ENCODE measurements around the gene RELN. TPM values are rescaled to one million over a fixed set of nuclear protein-coding genes. Genes with fewer than 3 reads are reported as not detected.

The RELN gene
- polyA plus RNA-seq, 1 donor (not counting 4 experiments of a cell fraction or from before 2014, with no cell fraction given), result not detected

GRCh38 chr7:104029765-104030164 lies 40.3 kb upstream of the RELN start:
- Histone ChIP-seq H4K20me1 (ENCODE audit: control insufficient read depth, extremely low read depth, insufficient read depth, low read length) (no peaks in the 10 kb centered on the region), H3K4me1 (ENCODE audit: control insufficient read depth, extremely low read depth, insufficient read depth, low read length) (no peaks in the 10 kb centered on the region), H3K9me3 (ENCODE audit: control insufficient read depth, low read depth, low read length) (no peaks in the 10 kb centered on the region), H2AFZ (ENCODE audit: control insufficient read depth, low read length) (no peak overlapping the region), H3K9me1 (ENCODE audit: control insufficient read depth, extremely low read depth, insufficient read depth, low read length) (no peaks in the 10 kb centered on the region), H3K27me3 (ENCODE audit: control insufficient read depth, extremely low read depth, insufficient read depth, low read length) (no peaks in the 10 kb centered on the region), H3K4me2 (ENCODE audit: control insufficient read depth, extremely low read depth, insufficient read depth, low read depth, low read length) (no peak overlapping the region), H3K4me3 (ENCODE audit: control insufficient read depth in 2 of 3, extremely low read depth in 1 of 3, insufficient read depth in 2 of 3, low read depth in 1 of 3, low read length in 3 of 3) (no peak overlapping the region), H3K79me2 (ENCODE audit: control insufficient read depth, insufficient read depth, low read length) (no peaks in the 10 kb centered on the region), H3K9ac (ENCODE audit: control insufficient read depth, extremely low read depth, insufficient read depth, low read length) (no peak overlapping the region), H3K36me3 (ENCODE audit: control insufficient read depth in 2 of 2, extremely low read depth in 1 of 2, insufficient read depth in 2 of 2, low read length in 2 of 2) (no peaks in the 10 kb centered on the region), H3K27ac (ENCODE audit: control insufficient read depth, insufficient read depth, low read length) (no peak overlapping the region)
- FAIRE-seq, result no peak
- dilution Hi-C loops (cut with MboI; ENCODE audit: extremely low pct_ligation_motif_present, low sequenced_read_pairs), result no loop called here
- DNase-seq (ENCODE audit: low read depth, low spot score), result no peak
- TF ChIP-seq EZH2 (IDR thresholded peaks at IDR 0.05; ENCODE audit: low read length) (no peak), CTCF (optimal IDR thresholded peaks at IDR 0.05 in 1 of 3, IDR thresholded peaks at IDR 0.05 in 1 of 3, conservative IDR thresholded peaks at IDR 0.05 in 1 of 3; ENCODE audit: extremely low read depth in 1 of 3, insufficient read depth in 2 of 3, low read length in 3 of 3) (no peak)

DNA sequence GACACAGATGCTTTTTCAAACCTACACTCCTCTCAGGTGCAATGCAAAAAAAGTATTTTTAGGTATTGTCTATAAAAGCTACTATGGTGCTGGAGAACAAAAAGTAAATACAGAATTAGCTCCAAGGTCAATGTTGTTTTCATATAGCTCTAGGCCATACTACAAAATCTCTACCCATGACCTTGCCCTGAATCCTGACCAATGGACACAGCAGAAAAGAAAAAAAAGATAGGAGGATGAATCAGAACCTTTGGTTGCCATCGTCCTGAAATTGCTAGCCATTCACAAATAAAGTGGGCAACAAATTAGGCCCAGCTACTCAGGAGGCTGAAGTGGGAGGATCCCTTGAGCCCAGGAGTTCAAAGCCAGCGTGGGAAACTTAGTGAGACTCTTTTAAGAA lies 35.2 kb upstream of the RELN start:
- Histone ChIP-seq H3K9me3 (ENCODE audit: control insufficient read depth, low read depth, low read length) (no peaks in the 10 kb centered on the region), H3K4me2 (ENCODE audit: control insufficient read depth, extremely low read depth, insufficient read depth, low read depth, low read length) (no peak overlapping the region), H3K27ac (ENCODE audit: control insufficient read depth, insufficient read depth, low read length) (no peak overlapping the region), H3K9me1 (ENCODE audit: control insufficient read depth, extremely low read depth, insufficient read depth, low read length) (no peaks in the 10 kb centered on the region), H2AFZ (ENCODE audit: control insufficient read depth, low read length) (no peak overlapping the region), H3K79me2 (ENCODE audit: control insufficient read depth, insufficient read depth, low read length) (no peaks in the 10 kb centered on the region), H3K36me3 (ENCODE audit: control insufficient read depth in 2 of 2, extremely low read depth in 1 of 2, insufficient read depth in 2 of 2, low read length in 2 of 2) (no peaks in the 10 kb centered on the region), H3K4me1 (ENCODE audit: control insufficient read depth, extremely low read depth, insufficient read depth, low read length) (no peaks in the 10 kb centered on the region), H3K27me3 (ENCODE audit: control insufficient read depth, extremely low read depth, insufficient read depth, low read length) (no peaks in the 10 kb centered on the region), H4K20me1 (ENCODE audit: control insufficient read depth, extremely low read depth, insufficient read depth, low read length) (no peaks in the 10 kb centered on the region), H3K9ac (ENCODE audit: control insufficient read depth, extremely low read depth, insufficient read depth, low read length) (no peak overlapping the region), H3K4me3 (ENCODE audit: control insufficient read depth in 2 of 3, extremely low read depth in 1 of 3, insufficient read depth in 2 of 3, low read depth in 1 of 3, low read length in 3 of 3) (no peak overlapping the region)
- dilution Hi-C loops (cut with MboI; ENCODE audit: extremely low pct_ligation_motif_present, low sequenced_read_pairs), result no loop called here
- no peak for FAIRE-seq
- TF ChIP-seq EZH2 (IDR thresholded peaks at IDR 0.05; ENCODE audit: low read length), result no peak
- no peak for TF ChIP-seq CTCF (optimal IDR thresholded peaks at IDR 0.05 in 1 of 3, IDR thresholded peaks at IDR 0.05 in 1 of 3, conservative IDR thresholded peaks at IDR 0.05 in 1 of 3; ENCODE audit: extremely low read depth in 1 of 3, insufficient read depth in 2 of 3, low read length in 3 of 3)
- DNase-seq (ENCODE audit: low read depth, low spot score), result no peak

All from keratinocyte (primary cell).